GM23338 (cell line): ENCODE results near the gene NSRP1. TPM values are rescaled to one million over a fixed set of nuclear protein-coding genes. Genes with fewer than 3 reads are reported as not detected.

Source experiments
- ATAC-seq: fragments of 200-7000 bp; cut with Tn5 transposase; 3 replicates; pipeline ENCODE4 v1.9.1; 2020
- DNase-seq: peaks from one replicate; pipeline ENCODE4 v3.0.0-alpha.2; 2015; ENCODE audit warnings: low spot score
- H2AFZ ChIP-seq: fragments of 200-600 bp; sonication (generic); 2 replicates; pipeline ENCODE4 v1.8.0; 2016; ENCODE audit warnings: antibody characterized with exemption, mild to moderate bottlenecking, moderate library complexity
- H3F3A ChIP-seq: fragments of 200-600 bp; sonication (generic); replicated peaks from 2 replicates; pipeline ENCODE4 v1.8.0; 2017; ENCODE audit warnings: antibody characterized with exemption, mixed run types, low read depth
- H3K27ac ChIP-seq: fragments of 200-600 bp; sonication (generic); 2 replicates; pipeline ENCODE4 v1.6.1; 2016; ENCODE audit warnings: low read depth
- H3K27me3 ChIP-seq: fragments of 200-600 bp; sonication (generic); 2 replicates; pipeline ENCODE4 v1.8.0; 2016; ENCODE audit warnings: mild to moderate bottlenecking, mixed run types, moderate library complexity; ENCODE audit not compliant: insufficient read depth
- H3K36me3 ChIP-seq: fragments of 200-600 bp; sonication (generic); 2 replicates; pipeline ENCODE4 v1.8.0; 2016; ENCODE audit warnings: mild to moderate bottlenecking; ENCODE audit not compliant: insufficient read depth
- H3K4me1 ChIP-seq: fragments of 200-600 bp; sonication (generic); 2 replicates; pipeline ENCODE4 v1.8.0; 2016; ENCODE audit warnings: mild to moderate bottlenecking, moderate library complexity; ENCODE audit not compliant: insufficient read depth
- H3K4me2 ChIP-seq: fragments of 200-600 bp; sonication (generic); 2 replicates; pipeline ENCODE4 v1.7.1; 2017; ENCODE audit warnings: mixed run types
- H3K4me3 ChIP-seq: fragments of 200-600 bp; sonication (generic); 2 replicates; pipeline ENCODE4 v1.6.1; 2016; ENCODE audit warnings: mixed run types
- H3K79me2 ChIP-seq: fragments of 200-600 bp; sonication (generic); replicated peaks from 2 replicates; pipeline ENCODE4 v1.8.0; 2017; ENCODE audit warnings: mild to moderate bottlenecking; ENCODE audit not compliant: insufficient read depth
- H3K9me2 ChIP-seq: fragments of 200-600 bp; sonication (generic); 2 replicates; pipeline ENCODE4 v1.8.0; 2017; ENCODE audit not compliant: insufficient read depth
- H4K20me1 ChIP-seq: fragments of 200-600 bp; sonication (generic); replicated peaks from 2 replicates; pipeline ENCODE4 v1.8.0; 2017; ENCODE audit warnings: mild to moderate bottlenecking; ENCODE audit not compliant: insufficient read depth
- H3K27ac Mint-ChIP-seq: 2 replicates; pipeline ENCODE4 v1.8.0; 2020; ENCODE audit warnings: inconsistent platforms, mild to moderate bottlenecking, moderate library complexity, mixed read lengths
- H3K27me3 Mint-ChIP-seq: 3 replicates; pipeline ENCODE4 v1.8.0; 2022; ENCODE audit warnings: low read depth, mild to moderate bottlenecking, moderate library complexity, mixed read lengths, inconsistent platforms; ENCODE audit not compliant: insufficient read depth, poor library complexity
- H3K36me3 Mint-ChIP-seq: 3 replicates; pipeline ENCODE4 v1.8.0; 2021; ENCODE audit warnings: low read depth, mild to moderate bottlenecking, inconsistent platforms, moderate library complexity, mixed read lengths
- H3K4me1 Mint-ChIP-seq: 3 replicates; pipeline ENCODE4 v1.8.0; 2020; ENCODE audit warnings: mild to moderate bottlenecking, inconsistent platforms, mixed read lengths
- H3K4me3 Mint-ChIP-seq: 3 replicates; pipeline ENCODE4 v1.8.0; 2021; ENCODE audit warnings: moderate library complexity, mild to moderate bottlenecking, inconsistent platforms, mixed read lengths
- H3K9me3 Mint-ChIP-seq: 3 replicates; pipeline ENCODE4 v1.8.0; 2020; ENCODE audit warnings: moderate library complexity, mild to moderate bottlenecking, inconsistent platforms, mixed read lengths
- CREB1 ChIP-seq: fragments of 250-450 bp; sonication (Bioruptor Pico); IDR thresholded peaks from 2 replicates; pipeline ENCODE4 v1.5.0; 2020; ENCODE audit warnings: low read depth, mild to moderate bottlenecking, moderate library complexity
- CTCF ChIP-seq, 2 experiments: fragments of 200-600 bp in 1 of 2; sonication (generic) in 1 of 2; conservative IDR thresholded peaks; 2 replicates each; pipeline versions ENCODE4 v1.5.1 to v1.6.1; 2016 to 2017; ENCODE audit warnings: antibody characterized with exemption in 2 of 2, low read depth in 2 of 2, mild to moderate bottlenecking in 2 of 2, moderate library complexity in 1 of 2
- ETS1 ChIP-seq: IDR thresholded peaks from 2 replicates; pipeline ENCODE4 v1.6.1; 2016; ENCODE audit warnings: antibody characterized with exemption
- EZH2 ChIP-seq: fragments of 200-600 bp; sonication (generic); IDR thresholded peaks from one replicate; pipeline ENCODE4 v1.8.0; 2017; ENCODE audit warnings: antibody characterized with exemption, mild to moderate bottlenecking, low read depth; ENCODE audit not compliant: unreplicated experiment
- JUNB ChIP-seq: IDR thresholded peaks from one replicate; pipeline ENCODE4 v1.6.1; 2016; ENCODE audit warnings: antibody characterized with exemption; ENCODE audit not compliant: unreplicated experiment
- REST ChIP-seq: IDR thresholded peaks from one replicate; pipeline ENCODE4 v1.6.1; 2018; ENCODE audit warnings: antibody characterized with exemption; ENCODE audit not compliant: unreplicated experiment
- ZNF331 ChIP-seq: fragments of 250-450 bp; sonication (Bioruptor Pico); IDR thresholded peaks from 2 replicates; pipeline ENCODE4 v1.5.0; 2020; ENCODE audit warnings: low read depth, mild to moderate bottlenecking, moderate library complexity
- polyA plus RNA-seq: library from polyadenylated mRNA; unstranded; fragments of >200 nt; fragmentation: Nextera tagmentation; extraction: Ambion mirVana; gene quantifications from 2 replicates; pipeline ENCODE4 v1.2.1, GENCODE V29; 2016
- total RNA-seq: library from RNA; depleted of rRNA; stranded (reverse); fragments of >200 nt; shearing (Covaris generic); gene quantifications from 2 replicates; pipeline ENCODE4 v1.2.3, GENCODE V29; 2014

The NSRP1 gene
- total and polyA plus RNA-seq, 2 experiments from 2014 or later, result 15.7 to 110 TPM

GRCh38 chr17:30220414-30220813 lies 103.8 kb downstream of the NSRP1 start:
- no peaks in the 10 kb centered on the region for H3K36me3 ChIP-seq
- no peak overlapping the region for H3K27ac Mint-ChIP-seq
- no peaks in the 10 kb centered on the region for H3K9me2 ChIP-seq
- no peaks in the 10 kb centered on the region for H3F3A ChIP-seq
- no peak for DNase-seq
- no peak overlapping the region for H2AFZ ChIP-seq
- H3K4me2 ChIP-seq, result no peak overlapping the region
- H3K27me3 ChIP-seq, result no peaks in the 10 kb centered on the region
- H3K4me1 ChIP-seq, result no peaks in the 10 kb centered on the region
- no peak for TF ChIP-seq CTCF (conservative IDR thresholded peaks at IDR 0.05; ENCODE audit: low read depth in 2 of 2)
- no peak for TF ChIP-seq CREB1
- no peak for TF ChIP-seq ZNF331 (CRISPR knock-in tag)
- TF ChIP-seq ETS1, result no peak
- H3K36me3 Mint-ChIP-seq, result no peaks in the 10 kb centered on the region
- no peaks in the 10 kb centered on the region for H3K9me3 Mint-ChIP-seq
- ATAC-seq, result no peak
- H3K4me1 Mint-ChIP-seq, result peaks cover 6% of the 10 kb centered on the region
- no peaks in the 10 kb centered on the region for H4K20me1 ChIP-seq
- H3K27me3 Mint-ChIP-seq, result peaks cover 3% of the 10 kb centered on the region
- H3K4me3 Mint-ChIP-seq, result no peak overlapping the region
- H3K79me2 ChIP-seq, result no peaks in the 10 kb centered on the region
- no peak overlapping the region for H3K4me3 ChIP-seq
- H3K27ac ChIP-seq, result no peak overlapping the region

GRCh38 chr17:30221346-30221745 lies 104.7 kb downstream of the NSRP1 start:
- Mint-ChIP-seq H3K9me3 (no peaks in the 10 kb centered on the region), H3K36me3 (no peaks in the 10 kb centered on the region), H3K27ac (no peak overlapping the region), H3K4me1 (peaks cover 4% of the 10 kb centered on the region), H3K4me3 (no peak overlapping the region), H3K27me3 (peaks cover 3% of the 10 kb centered on the region)
- no peaks in the 10 kb centered on the region for H3K27me3 ChIP-seq
- no peak for DNase-seq
- no peak overlapping the region for H3K4me3 ChIP-seq
- no peak overlapping the region for H2AFZ ChIP-seq
- H4K20me1 ChIP-seq, result no peaks in the 10 kb centered on the region
- H3K79me2 ChIP-seq, result no peaks in the 10 kb centered on the region
- no peaks in the 10 kb centered on the region for H3F3A ChIP-seq
- no peaks in the 10 kb centered on the region for H3K9me2 ChIP-seq
- ATAC-seq, result no peak
- H3K4me2 ChIP-seq, result no peak overlapping the region
- no peak overlapping the region for H3K27ac ChIP-seq
- H3K36me3 ChIP-seq, result no peaks in the 10 kb centered on the region
- H3K4me1 ChIP-seq, result no peaks in the 10 kb centered on the region
- no peak for TF ChIP-seq ZNF331 (CRISPR knock-in tag)
- no peak for TF ChIP-seq JUNB
- TF ChIP-seq EZH2, result no peak
- TF ChIP-seq REST, result no peak
- no peak for TF ChIP-seq CTCF (conservative IDR thresholded peaks at IDR 0.05; ENCODE audit: low read depth in 2 of 2)
